ENCODE data around the gene REPS1.

DNA sequence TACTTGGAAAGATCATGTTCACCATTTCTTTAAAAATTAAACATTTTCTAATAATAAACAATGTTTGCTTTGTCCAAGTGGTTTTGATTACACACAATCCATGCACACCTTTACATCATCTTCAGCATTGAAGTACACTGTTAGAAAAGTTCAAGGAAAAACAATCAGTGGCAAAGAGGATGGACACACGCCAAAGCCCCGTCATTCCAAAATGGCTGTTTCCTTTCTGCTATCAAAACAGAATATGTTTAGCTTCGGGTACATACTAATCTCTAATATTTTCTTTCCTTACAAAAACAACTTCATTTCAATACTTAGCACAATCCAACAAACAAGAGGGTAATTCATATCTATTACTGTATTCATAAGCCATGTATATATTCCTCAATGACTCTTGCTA is 24.5 kb downstream of the REPS1 start:
- no peak for TF ChIP-seq POLR2A (IDR thresholded peaks at IDR 0.05)
- TF ChIP-seq, protein P1, sequence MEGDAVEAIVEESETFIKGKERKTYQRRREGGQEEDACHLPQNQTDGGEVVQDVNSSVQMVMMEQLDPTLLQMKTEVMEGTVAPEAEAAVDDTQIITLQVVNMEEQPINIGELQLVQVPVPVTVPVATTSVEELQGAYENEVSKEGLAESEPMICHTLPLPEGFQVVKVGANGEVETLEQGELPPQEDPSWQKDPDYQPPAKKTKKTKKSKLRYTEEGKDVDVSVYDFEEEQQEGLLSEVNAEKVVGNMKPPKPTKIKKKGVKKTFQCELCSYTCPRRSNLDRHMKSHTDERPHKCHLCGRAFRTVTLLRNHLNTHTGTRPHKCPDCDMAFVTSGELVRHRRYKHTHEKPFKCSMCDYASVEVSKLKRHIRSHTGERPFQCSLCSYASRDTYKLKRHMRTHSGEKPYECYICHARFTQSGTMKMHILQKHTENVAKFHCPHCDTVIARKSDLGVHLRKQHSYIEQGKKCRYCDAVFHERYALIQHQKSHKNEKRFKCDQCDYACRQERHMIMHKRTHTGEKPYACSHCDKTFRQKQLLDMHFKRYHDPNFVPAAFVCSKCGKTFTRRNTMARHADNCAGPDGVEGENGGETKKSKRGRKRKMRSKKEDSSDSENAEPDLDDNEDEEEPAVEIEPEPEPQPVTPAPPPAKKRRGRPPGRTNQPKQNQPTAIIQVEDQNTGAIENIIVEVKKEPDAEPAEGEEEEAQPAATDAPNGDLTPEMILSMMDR (IDR thresholded peaks at IDR 0.05), result no peak
- TF ChIP-seq POLR2AphosphoS5 (IDR thresholded peaks at IDR 0.05), result no peak

Data from transverse colon (tissue), 4 donors.